Measurements from ENCODE around the gene VASH2. TPM values are rescaled to one million over a fixed set of nuclear protein-coding genes. Genes with fewer than 3 reads are reported as not detected.

The VASH2 gene
- total and polyA plus RNA-seq, 10 donors: 0.33 to 2.6 (median 0.95) TPM

- Histone ChIP-seq H3K36me3 (peaks cover 2 to 94% (median 65%) of the 10 kb centered on the region in 6 donors), H3K27me3 (replicated peaks in 1 of 7) (no peaks in the 10 kb centered on the region), H3K4me3 (no peak overlapping the region), H3K4me1 (peaks cover 0 to 8% (median 0%) of the 10 kb centered on the region in 6 donors), H3K9me3 (no peaks in the 10 kb centered on the region), H3K27ac (no peak overlapping the region)
- DNase-seq: no peak
- 90 to 97% (median 94%) methylated on average over 3 of the region's 3 CpGs for WGBS, 5 donors
- intact Hi-C loops (cut with DNase I; ENCODE audit: low total_unique reads): loop anchor here (10.0 kb wide), 2 partner anchors 180 to 330 kb away; no protein-coding TSS in a partner anchor
- no peak for TF ChIP-seq POLR2AphosphoS5 (IDR thresholded peaks at IDR 0.05)
- no peak for TF ChIP-seq POLR2A (IDR thresholded peaks at IDR 0.05)
- TF ChIP-seq CTCF (IDR thresholded peaks at IDR 0.05 in 8 of 11, conservative IDR thresholded peaks at IDR 0.05 in 3 of 11): no peak
Measured at GRCh38 chr1:212994926-212995325, 44.6 kb downstream of the VASH2 start.

- Histone ChIP-seq H3K27ac (no peak overlapping the region), H3K4me1 (peaks cover 0 to 2% (median 0%) of the 10 kb centered on the region in 6 donors), H3K4me3 (no peak overlapping the region), H3K9me3 (no peaks in the 10 kb centered on the region), H3K27me3 (replicated peaks in 1 of 7) (no peaks in the 10 kb centered on the region), H3K36me3 (peaks cover 0 to 100% (median 77%) of the 10 kb centered on the region in 6 donors)
- 75 to 85% (median 79%) methylated on average over 3 of the region's 3 CpGs for WGBS, 5 donors
- intact Hi-C loops (cut with DNase I; ENCODE audit: low total_unique reads): no loop called here
- no peak for TF ChIP-seq CTCF (IDR thresholded peaks at IDR 0.05 in 8 of 11, conservative IDR thresholded peaks at IDR 0.05 in 3 of 11)
- no peak for TF ChIP-seq POLR2AphosphoS5 (IDR thresholded peaks at IDR 0.05)
- TF ChIP-seq POLR2A (IDR thresholded peaks at IDR 0.05): no peak
- DNase-seq: no peak
Measured at GRCh38 chr1:213003256-213003655, 52.9 kb downstream of the VASH2 start.

GRCh38 chr1:213008564-213008963, 58.2 kb downstream of the VASH2 start:
- H3K4me1 ChIP-seq: peaks cover 1 to 46% (median 12%) of the 10 kb centered on the region in 6 donors

GRCh38 chr1:213014642-213015041, 64.3 kb downstream of the VASH2 start:
- Histone ChIP-seq H3K9me3 (no peaks in the 10 kb centered on the region), H3K36me3 (peaks cover 0 to 35% (median 0%) of the 10 kb centered on the region in 6 donors), H3K4me3 (peak overlapping the region; percentile 77 to 91 (median 85)), H3K27ac (peak overlapping the region; percentile 85 to 96 (median 92)), H3K4me1 (peaks cover 15 to 53% (median 29%) of the 10 kb centered on the region in 6 donors), H3K27me3 (replicated peaks in 1 of 7) (no peaks in the 10 kb centered on the region)
- WGBS, 5 donors: 12 to 22% (median 13%) methylated on average over 7 of the region's 7 CpGs
- TF ChIP-seq POLR2A (IDR thresholded peaks at IDR 0.05) (no peak), POLR2AphosphoS5 (IDR thresholded peaks at IDR 0.05) (no peak), CTCF (IDR thresholded peaks at IDR 0.05 in 8 of 11, conservative IDR thresholded peaks at IDR 0.05 in 3 of 11) (no peak)
- DNase-seq: no peak
- intact Hi-C loops (cut with DNase I; ENCODE audit: low total_unique reads): no loop called here

More at GRCh38 chr1:213008564-213008963, 58.2 kb downstream of the VASH2 start:
- H3K27ac ChIP-seq: no peak overlapping the region
- peaks cover 0 to 96% (median 45%) of the 10 kb centered on the region in 6 donors for H3K36me3 ChIP-seq
- no peak for TF ChIP-seq POLR2AphosphoS5 (IDR thresholded peaks at IDR 0.05)
- no peak for TF ChIP-seq CTCF (IDR thresholded peaks at IDR 0.05 in 8 of 11, conservative IDR thresholded peaks at IDR 0.05 in 3 of 11)
- TF ChIP-seq POLR2A (IDR thresholded peaks at IDR 0.05): no peak
- no peak for DNase-seq
- no peaks in the 10 kb centered on the region for H3K9me3 ChIP-seq
- no peak overlapping the region for H3K4me3 ChIP-seq
- intact Hi-C loops (cut with DNase I; ENCODE audit: low total_unique reads): no loop called here
- no peaks in the 10 kb centered on the region for H3K27me3 ChIP-seq (replicated peaks in 1 of 7)
- WGBS, 5 donors: 65 to 79% (median 69%) methylated on average over 2 of the region's 2 CpGs

All from spleen (tissue), 11 donors.